Transverse colon (tissue), 4 donors: ENCODE measurements around the gene MYL4. TPM values are rescaled to one million over a fixed set of nuclear protein-coding genes. Genes with fewer than 3 reads are reported as not detected.
"Not testable (repeated sequence)": the region's sequence is repeated elsewhere in the genome, so short reads cannot be mapped to it uniquely, and the experiment has no call there.

Source experiments
- DNase-seq: peaks from one replicate; pipeline ENCODE4 v3.0.0-alpha.2; 2019
- H3K27ac ChIP-seq, 4 donors: fragments of 200-600 bp; sonication (generic); 2 replicates each; pipeline ENCODE4 v1.5.1; 2016 to 2018; ENCODE audit warnings: inconsistent platforms in 4 of 4
- H3K27me3 ChIP-seq: fragments of 200-600 bp; sonication (generic); 2 replicates; pipeline ENCODE4 v1.5.1; 2017; ENCODE audit warnings: inconsistent platforms
- H3K36me3 ChIP-seq, 4 donors: fragments of 200-600 bp; sonication (generic); 2 replicates each; pipeline ENCODE4 v1.5.1; 2017 to 2019; ENCODE audit warnings: inconsistent platforms in 4 of 4
- H3K4me1 ChIP-seq, 4 donors: fragments of 200-600 bp; sonication (generic); 2 replicates each; pipeline ENCODE4 v1.5.1; 2017 to 2020; ENCODE audit warnings: inconsistent platforms in 4 of 4
- H3K4me3 ChIP-seq, 4 donors: fragments of 200-600 bp; sonication (generic); 1 replicate in 1 of 4; 2 replicates in 3 of 4; pipeline versions ENCODE4 v1.5.1 to v1.6.1; 2017 to 2019; ENCODE audit warnings: inconsistent platforms in 4 of 4
- H3K9me3 ChIP-seq, 2 donors: fragments of 200-600 bp; sonication (generic); 2 replicates each; pipeline ENCODE4 v1.5.1; 2017 to 2019; ENCODE audit warnings: inconsistent platforms in 2 of 2
- EP300 ChIP-seq: sonication (generic); formaldehyde crosslinking; IDR thresholded peaks from one replicate; pipeline ENCODE4 v1.6.1; 2017; ENCODE audit warnings: antibody characterized with exemption, low read depth
- POLR2A ChIP-seq: fragments of 450-650 bp; IDR thresholded peaks from one replicate; pipeline ENCODE4 v1.6.1; 2016; ENCODE audit warnings: antibody characterized with exemption, mild to moderate bottlenecking, moderate library complexity
- POLR2AphosphoS5 ChIP-seq, 3 donors: sonication (generic); formaldehyde crosslinking; IDR thresholded peaks; one replicate each; pipeline ENCODE4 v1.6.1; 2016; ENCODE audit warnings: antibody characterized with exemption in 3 of 3
- WGBS, 2 donors: methylation state at CpG; one replicate each; pipeline ENCODE4 v1.1.5; 2018; ENCODE audit warnings: low coverage in 1 of 2; 5-methylcytosine and 5-hydroxymethylcytosine counted together
- in situ Hi-C, 4 donors: fragments of 200-750 bp; cut with MboI; loops; one replicate each; pipeline versions ENCODE4 v1.15.0 to v1.15.1; 2017; ENCODE audit warnings: low sequenced_read_pairs in 3 of 4, low pct_ligation_motif_present in 1 of 4, low pct_unique_long_range_greater_than_20kb in 1 of 4
- intact Hi-C: fragments of 100-400 bp; cut with DNase I; formaldehyde crosslinking; loops from one replicate; pipeline ENCODE4 v1.15.1; 2023; ENCODE audit warnings: low total_unique reads
- total RNA-seq, 4 donors: library from RNA; depleted of rRNA; stranded (reverse); fragments of >200 nt; gene quantifications; one replicate each; pipeline ENCODE4 v1.1.0, GENCODE V29; 2016
- TF ChIP-seq, protein P1 (sequence below), 5 experiments: fragments of 200-600 bp in 3 of 5; fragments of 450-650 bp in 2 of 5; sonication (generic) in 3 of 5; IDR thresholded peaks; 1 replicate in 2 of 5; 2 replicates in 3 of 5; pipeline ENCODE4 v1.5.1; 2016 to 2017; ENCODE audit warnings: antibody characterized with exemption in 5 of 5, inconsistent platforms in 3 of 5, mild to moderate bottlenecking in 2 of 5, moderate library complexity in 1 of 5

MYL4 gene
- total RNA-seq, 4 donors from 2014 or later = not detected

DNA sequence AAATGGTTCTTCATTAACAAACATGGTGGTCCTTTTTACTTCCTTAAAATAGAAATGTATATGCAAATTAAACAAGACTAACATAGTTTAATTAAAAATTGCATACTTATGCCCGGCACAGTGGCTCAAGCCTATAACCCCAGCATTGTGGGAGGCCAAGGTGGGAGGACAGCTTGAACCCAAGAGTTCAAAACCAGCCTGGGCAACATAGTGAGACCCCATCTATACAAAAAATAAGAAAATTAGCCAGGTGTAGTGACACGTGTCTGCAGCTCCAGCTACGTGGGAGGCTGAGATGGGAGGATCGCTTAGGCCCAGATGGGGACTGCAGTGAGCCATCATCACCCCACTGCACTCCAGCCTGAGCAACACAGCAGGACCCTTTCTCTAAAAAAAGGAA, 38.4 kb upstream of the MYL4 start:
- H3K9me3 ChIP-seq = no peaks in the 10 kb centered on the region
- DNase-seq = no peak
- no peaks in the 10 kb centered on the region for H3K27me3 ChIP-seq
- peaks cover 0 to 31% (median 0%) of the 10 kb centered on the region in 4 donors for H3K36me3 ChIP-seq
- no peak for TF ChIP-seq POLR2A
- TF ChIP-seq, protein P1, sequence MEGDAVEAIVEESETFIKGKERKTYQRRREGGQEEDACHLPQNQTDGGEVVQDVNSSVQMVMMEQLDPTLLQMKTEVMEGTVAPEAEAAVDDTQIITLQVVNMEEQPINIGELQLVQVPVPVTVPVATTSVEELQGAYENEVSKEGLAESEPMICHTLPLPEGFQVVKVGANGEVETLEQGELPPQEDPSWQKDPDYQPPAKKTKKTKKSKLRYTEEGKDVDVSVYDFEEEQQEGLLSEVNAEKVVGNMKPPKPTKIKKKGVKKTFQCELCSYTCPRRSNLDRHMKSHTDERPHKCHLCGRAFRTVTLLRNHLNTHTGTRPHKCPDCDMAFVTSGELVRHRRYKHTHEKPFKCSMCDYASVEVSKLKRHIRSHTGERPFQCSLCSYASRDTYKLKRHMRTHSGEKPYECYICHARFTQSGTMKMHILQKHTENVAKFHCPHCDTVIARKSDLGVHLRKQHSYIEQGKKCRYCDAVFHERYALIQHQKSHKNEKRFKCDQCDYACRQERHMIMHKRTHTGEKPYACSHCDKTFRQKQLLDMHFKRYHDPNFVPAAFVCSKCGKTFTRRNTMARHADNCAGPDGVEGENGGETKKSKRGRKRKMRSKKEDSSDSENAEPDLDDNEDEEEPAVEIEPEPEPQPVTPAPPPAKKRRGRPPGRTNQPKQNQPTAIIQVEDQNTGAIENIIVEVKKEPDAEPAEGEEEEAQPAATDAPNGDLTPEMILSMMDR (IDR thresholded peaks at IDR 0.05) = no peak
- TF ChIP-seq POLR2AphosphoS5 (IDR thresholded peaks at IDR 0.05) = no peak
- TF ChIP-seq EP300 = no peak
- intact Hi-C loops = no loop called here
- peaks cover 0 to 18% (median 0%) of the 10 kb centered on the region in 4 donors for H3K4me1 ChIP-seq
- H3K4me3 ChIP-seq = no peak overlapping the region
- in situ Hi-C loops = no loop called here
- WGBS, 2 donors = 89 to 92% methylated on average over 4 of the region's 4 CpGs
- no peak overlapping the region for H3K27ac ChIP-seq

- no peak for DNase-seq
- intact Hi-C loops (no loop called here), in situ Hi-C loops (no loop called here)
- TF ChIP-seq, protein P1 (IDR thresholded peaks at IDR 0.05) = no peak
- TF ChIP-seq POLR2AphosphoS5 (IDR thresholded peaks at IDR 0.05) (no peak), POLR2A (no peak), EP300 (no peak)
- WGBS, 2 donors = 89 to 100% methylated on average over 2 of the region's 2 CpGs
- Histone ChIP-seq H3K27ac (no peak overlapping the region), H3K4me3 (no peak overlapping the region), H3K36me3 (peaks cover 0 to 34% (median 0%) of the 10 kb centered on the region in 4 donors), H3K4me1 (peaks cover 0 to 20% (median 0%) of the 10 kb centered on the region in 4 donors), H3K27me3 (no peaks in the 10 kb centered on the region), H3K9me3 (no peaks in the 10 kb centered on the region)
Measured at GRCh38 chr17:47172696-47173565, 36.2 kb upstream of the MYL4 start.

DNA sequence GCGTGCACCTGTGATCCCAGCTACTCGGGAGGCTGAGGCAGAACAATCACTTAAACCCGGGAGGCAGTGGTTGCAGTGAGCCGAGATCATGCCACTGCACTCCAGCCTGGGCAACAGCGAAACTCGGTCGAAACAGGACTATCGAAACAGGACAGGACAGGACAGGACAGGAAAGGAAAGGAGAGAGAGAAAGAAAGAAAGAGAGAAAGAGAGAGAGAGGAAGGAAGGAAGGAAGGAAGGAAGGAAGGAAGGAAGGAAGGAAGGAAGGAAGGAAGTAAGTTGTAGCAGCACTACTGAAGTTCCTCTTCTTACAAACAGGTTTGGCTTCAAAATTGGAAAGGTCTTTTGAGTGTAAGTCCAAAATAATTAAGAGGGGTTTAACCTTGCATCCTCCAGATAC, 34.3 kb upstream of the MYL4 start:
- H3K4me3 ChIP-seq, intact Hi-C loops, DNase-seq, in situ Hi-C loops, H3K27me3 ChIP-seq, H3K27ac ChIP-seq, H3K9me3 ChIP-seq: not testable (repeated sequence)
- 91 to 100% methylated on average over 2 to 8 of the region's 8 CpGs for WGBS, 2 donors
- Histone ChIP-seq H3K4me1 (peaks cover 0 to 23% (median 0%) of the 10 kb centered on the region in 4 donors), H3K36me3 (peaks cover 0 to 29% (median 0%) of the 10 kb centered on the region in 4 donors)

DNA sequence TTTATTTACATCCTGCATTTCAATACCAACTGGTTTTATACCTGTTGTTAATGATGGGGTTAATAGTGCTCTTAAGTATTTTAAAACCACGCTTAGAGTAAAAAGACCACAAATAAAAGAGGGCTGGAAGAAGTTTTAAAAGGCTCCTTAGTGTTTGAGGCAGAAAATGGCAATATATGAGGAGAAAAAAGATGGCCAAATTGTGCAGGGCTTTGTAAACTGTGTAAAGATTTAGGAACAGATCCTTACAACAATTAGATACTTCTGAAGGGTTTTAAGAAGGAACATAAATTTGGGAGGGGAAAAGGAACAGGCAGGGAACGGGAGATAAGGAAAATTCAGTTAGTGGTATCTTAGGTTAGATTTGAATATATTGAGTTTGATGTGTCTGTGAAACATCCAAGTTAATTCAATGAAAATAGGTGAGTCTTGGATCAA, 32.7 kb upstream of the MYL4 start:
- TF ChIP-seq EP300 = no peak
- in situ Hi-C loops (no loop called here), intact Hi-C loops (no loop called here)
- no peak overlapping the region for H3K4me3 ChIP-seq
- H3K9me3 ChIP-seq = no peaks in the 10 kb centered on the region
- no peak for DNase-seq
- no peak overlapping the region for H3K27ac ChIP-seq
- H3K36me3 ChIP-seq = peaks cover 0 to 30% (median 0%) of the 10 kb centered on the region in 4 donors
- peaks cover 0 to 18% (median 0%) of the 10 kb centered on the region in 4 donors for H3K4me1 ChIP-seq
- 78 to 82% methylated on average over 2 of the region's 2 CpGs for WGBS, 2 donors
- H3K27me3 ChIP-seq = no peaks in the 10 kb centered on the region

GRCh38 chr17:47177261-47177660, 31.9 kb upstream of the MYL4 start:
- in situ Hi-C loops = no loop called here
- Histone ChIP-seq H3K9me3 (no peaks in the 10 kb centered on the region), H3K4me3 (no peak overlapping the region), H3K36me3 (peaks cover 0 to 30% (median 0%) of the 10 kb centered on the region in 4 donors), H3K27ac (no peak overlapping the region), H3K4me1 (peaks cover 0 to 18% (median under 1%) of the 10 kb centered on the region in 4 donors), H3K27me3 (no peaks in the 10 kb centered on the region)
- TF ChIP-seq, protein P1 (IDR thresholded peaks at IDR 0.05) = no peak
- no peak for TF ChIP-seq EP300
- no peak for TF ChIP-seq POLR2AphosphoS5 (IDR thresholded peaks at IDR 0.05)
- TF ChIP-seq POLR2A = no peak
- WGBS, 2 donors = 92 to 94% methylated on average over 7 of the region's 7 CpGs
- intact Hi-C loops = no loop called here
- no peak for DNase-seq
